ENCODE measurements around the gene TMEM183A.

- TF ChIP-seq EZH2 (IDR thresholded peaks at IDR 0.05) (no peak), EZH2phosphoT487 (IDR thresholded peaks at IDR 0.05; ENCODE audit: borderline replicate concordance) (no peak), POLR2A (IDR thresholded peaks at IDR 0.05; ENCODE audit: borderline replicate concordance, extremely low read depth, insufficient read depth, insufficient read length) (no peak), POLR2AphosphoS5 (IDR thresholded peaks at IDR 0.05; ENCODE audit: low read depth, low read length) (no peak), JUND (IDR thresholded peaks at IDR 0.05) (no peak), SIN3A (IDR thresholded peaks at IDR 0.05; ENCODE audit: low read depth) (no peak), RAD21 (IDR thresholded peaks at IDR 0.05; ENCODE audit: low read depth) (no peak), YY1 (IDR thresholded peaks at IDR 0.05; ENCODE audit: extremely low read depth, insufficient replicate concordance, low read depth, low read length) (no peak), REST (IDR thresholded peaks at IDR 0.05; ENCODE audit: low read depth) (no peak), ATF3 (IDR thresholded peaks at IDR 0.05) (no peak), CTCF (IDR thresholded peaks at IDR 0.05 in 2 of 3, conservative IDR thresholded peaks at IDR 0.05 in 1 of 3; ENCODE audit: borderline replicate concordance in 1 of 3, insufficient read depth in 1 of 3, low read depth in 2 of 3, low read length in 2 of 3) (no peak)
Measured at GRCh38 chr1:203002951-203003350, 4.2 kb upstream of the TMEM183A start.
